GM12892 (cell line): Measurements from ENCODE around the gene CBLB.
"Not testable (repeated sequence)": the region's sequence is repeated elsewhere in the genome, so short reads cannot be mapped to it uniquely, and the experiment has no call there.

Experiments used
- DNase-seq: peaks from one replicate; pipeline ENCODE4 v3.0.0; 2011; ENCODE audit not compliant: insufficient read length
- FAIRE-seq: peaks from 2 replicates; lab custom pipeline; 2011; peaks lifted over from hg19 to GRCh38; lab: Jason Lieb, UNC
- POLR2A ChIP-seq: IDR thresholded peaks from 2 replicates; pipeline ENCODE4 v1.6.1; 2011; ENCODE audit warnings: low read depth, low read length, control low read depth
- POLR2AphosphoS5 ChIP-seq: IDR thresholded peaks from 2 replicates; pipeline ENCODE4 v1.6.1; 2011; ENCODE audit warnings: low read depth, low read length, control low read depth
- TAF1 ChIP-seq: IDR thresholded peaks from 2 replicates; pipeline ENCODE4 v1.6.1; 2011; ENCODE audit warnings: low read depth, mild to moderate bottlenecking, control low read depth, low read length, borderline replicate concordance

Gene CBLB

GRCh38 chr3:105774444-105775180 lies 94.2 kb downstream of the CBLB start:
- no peak for DNase-seq

GRCh38 chr3:105773291-105773690 lies 95.5 kb downstream of the CBLB start:
- FAIRE-seq (no peak), DNase-seq (no peak)

More at GRCh38 chr3:105774444-105775180, 94.2 kb downstream of the CBLB start:
- TF ChIP-seq TAF1 (no peak), POLR2AphosphoS5 (no peak), POLR2A (no peak)
- FAIRE-seq: no peak

GRCh38 chr3:105772635-105773034 lies 96.2 kb downstream of the CBLB start:
- TF ChIP-seq POLR2A: no peak
- TF ChIP-seq TAF1: no peak
- no peak for TF ChIP-seq POLR2AphosphoS5
- FAIRE-seq: no peak
- DNase-seq: no peak

More at GRCh38 chr3:105773291-105773690, 95.5 kb downstream of the CBLB start:
- TF ChIP-seq POLR2A: no peak
- TF ChIP-seq POLR2AphosphoS5: no peak
- no peak for TF ChIP-seq TAF1

GRCh38 chr3:105771392-105771791 lies 97.4 kb downstream of the CBLB start:
- FAIRE-seq: no peak
- TF ChIP-seq TAF1 (no peak), POLR2AphosphoS5 (no peak), POLR2A (no peak)
- no peak for DNase-seq

- FAIRE-seq: no peak
- TF ChIP-seq POLR2A (no peak), POLR2AphosphoS5 (no peak), TAF1 (no peak)
- no peak for DNase-seq
Measured at GRCh38 chr3:105770410-105770809, 98.4 kb downstream of the CBLB start.

GRCh38 chr3:105767776-105768175 lies 101.0 kb downstream of the CBLB start:
- FAIRE-seq: no peak
- no peak for DNase-seq
- TF ChIP-seq POLR2AphosphoS5: no peak
- no peak for TF ChIP-seq POLR2A
- no peak for TF ChIP-seq TAF1

GRCh38 chr3:105767216-105767615 lies 101.6 kb downstream of the CBLB start:
- no peak for DNase-seq
- TF ChIP-seq POLR2AphosphoS5 (no peak), TAF1 (no peak), POLR2A (no peak)
- FAIRE-seq: no peak

GRCh38 chr3:105765308-105765639 lies 103.5 kb downstream of the CBLB start:
- DNase-seq (no peak), FAIRE-seq (no peak)
- TF ChIP-seq POLR2A: no peak
- TF ChIP-seq TAF1: no peak
- TF ChIP-seq POLR2AphosphoS5: no peak

GRCh38 chr3:105764378-105765307 lies 104.2 kb downstream of the CBLB start:
- no peak for FAIRE-seq
- no peak for TF ChIP-seq POLR2A
- TF ChIP-seq TAF1: no peak
- TF ChIP-seq POLR2AphosphoS5: no peak
- no peak for DNase-seq

GRCh38 chr3:105763659-105764036 lies 105.2 kb downstream of the CBLB start:
- FAIRE-seq (no peak), DNase-seq (no peak)
- TF ChIP-seq POLR2AphosphoS5: no peak
- TF ChIP-seq POLR2A: no peak
- no peak for TF ChIP-seq TAF1

GRCh38 chr3:105762749-105763658 lies 105.8 kb downstream of the CBLB start:
- DNase-seq: no peak
- TF ChIP-seq TAF1: no peak
- no peak for TF ChIP-seq POLR2A
- TF ChIP-seq POLR2AphosphoS5: no peak
- no peak for FAIRE-seq

- not testable (repeated sequence) for DNase-seq, FAIRE-seq
Measured at GRCh38 chr3:105762214-105762613, 106.6 kb downstream of the CBLB start.
